DND-41 (cell line): ENCODE measurements around the gene VCAN.

Experiments used
- ATAC-seq: fragments of 200-7000 bp; cut with Tn5 transposase; 3 replicates; pipeline ENCODE4 v1.9.1; 2021; ENCODE audit warnings: low read depth; ENCODE audit not compliant: insufficient read depth
- DNase-seq: peaks from one replicate; pipeline ENCODE4 v3.0.0-alpha.2; 2020
- H2AFZ ChIP-seq: 2 replicates; pipeline ENCODE4 v1.6.0; 2012; ENCODE audit warnings: low read depth, low read length
- H3K27ac ChIP-seq: 2 replicates; pipeline ENCODE4 v1.5.1; 2012; ENCODE audit warnings: low read length, inconsistent platforms
- H3K27me3 ChIP-seq: fragments of 200-600 bp; sonication (generic); 2 replicates; pipeline ENCODE4 v1.6.0; 2012; ENCODE audit warnings: low read length, mild to moderate bottlenecking, inconsistent platforms; ENCODE audit not compliant: insufficient read depth, poor library complexity
- H3K36me3 ChIP-seq: 2 replicates; pipeline ENCODE4 v1.5.1; 2012; ENCODE audit warnings: low read length, inconsistent platforms; ENCODE audit not compliant: insufficient read depth
- H3K4me1 ChIP-seq: 2 replicates; pipeline ENCODE4 v1.5.1; 2012; ENCODE audit warnings: mild to moderate bottlenecking, low read length; ENCODE audit not compliant: insufficient read depth
- H3K4me2 ChIP-seq: 2 replicates; pipeline ENCODE4 v1.6.0; 2012; ENCODE audit warnings: mild to moderate bottlenecking, moderate library complexity, low read length, inconsistent platforms; ENCODE audit not compliant: insufficient read depth
- H3K4me3 ChIP-seq, 2 experiments: fragments of 200-600 bp in 1 of 2; shearing (Covaris generic) in 1 of 2; 2 replicates each; pipeline ENCODE4 v1.5.1; 2012 to 2016; ENCODE audit warnings: inconsistent platforms in 2 of 2, low read length in 2 of 2, mild to moderate bottlenecking in 2 of 2, low read depth in 1 of 2, moderate library complexity in 1 of 2
- H3K79me2 ChIP-seq: 2 replicates; pipeline ENCODE4 v1.6.0; 2012; ENCODE audit warnings: low read length, inconsistent platforms; ENCODE audit not compliant: insufficient read depth
- H3K9ac ChIP-seq: 2 replicates; pipeline ENCODE4 v1.6.0; 2012; ENCODE audit warnings: low read depth, mild to moderate bottlenecking, inconsistent platforms, low read length, moderate library complexity
- H3K9me3 ChIP-seq: 2 replicates; pipeline ENCODE4 v1.5.1; 2012; ENCODE audit warnings: low read length, moderate library complexity, mild to moderate bottlenecking, inconsistent platforms; ENCODE audit not compliant: insufficient read depth, severe bottlenecking
- H4K20me1 ChIP-seq: 2 replicates; pipeline ENCODE4 v1.6.0; 2012; ENCODE audit warnings: low read length; ENCODE audit not compliant: insufficient read depth
- CTCF ChIP-seq: IDR thresholded peaks from 2 replicates; pipeline ENCODE4 v1.5.1; 2012; ENCODE audit warnings: borderline replicate concordance, low read length, moderate library complexity, mild to moderate bottlenecking; ENCODE audit not compliant: poor library complexity, severe bottlenecking; ENCODE audit errors: extremely low read depth
- EZH2 ChIP-seq: IDR thresholded peaks from 3 replicates; pipeline ENCODE4 v1.6.1; 2012; ENCODE audit warnings: borderline replicate concordance, low read depth, mild to moderate bottlenecking, moderate library complexity, low read length, inconsistent platforms; ENCODE audit not compliant: severe bottlenecking

VCAN gene

GRCh38 chr5:83543898-83544297 lies 72.4 kb downstream of the VCAN start:
- Histone ChIP-seq H3K36me3 (no peaks in the 10 kb centered on the region), H3K27me3 (no peaks in the 10 kb centered on the region)
- ATAC-seq = no peak

GRCh38 chr5:83547161-83547560 lies 75.6 kb downstream of the VCAN start:
- Histone ChIP-seq H3K9me3 (no peaks in the 10 kb centered on the region), H3K27me3 (no peaks in the 10 kb centered on the region), H3K27ac (no peak overlapping the region), H3K36me3 (no peaks in the 10 kb centered on the region), H2AFZ (no peak overlapping the region), H3K4me3 (no peak overlapping the region), H3K4me2 (no peak overlapping the region), H3K4me1 (no peaks in the 10 kb centered on the region), H3K79me2 (no peaks in the 10 kb centered on the region), H3K9ac (no peak overlapping the region), H4K20me1 (no peaks in the 10 kb centered on the region)
- TF ChIP-seq CTCF (no peak), EZH2 (no peak)
- DNase-seq (no peak), ATAC-seq (no peak)

More at GRCh38 chr5:83543898-83544297, 72.4 kb downstream of the VCAN start:
- H4K20me1 ChIP-seq = no peaks in the 10 kb centered on the region
- no peak overlapping the region for H3K4me3 ChIP-seq
- H3K4me1 ChIP-seq = peaks cover 11% of the 10 kb centered on the region
- H3K9ac ChIP-seq = no peak overlapping the region
- H3K79me2 ChIP-seq = no peaks in the 10 kb centered on the region
- no peak overlapping the region for H2AFZ ChIP-seq
- TF ChIP-seq EZH2 = no peak
- TF ChIP-seq CTCF = no peak
- DNase-seq = no peak
- H3K4me2 ChIP-seq = no peak overlapping the region
- no peak overlapping the region for H3K27ac ChIP-seq
- no peaks in the 10 kb centered on the region for H3K9me3 ChIP-seq

GRCh38 chr5:83547889-83548288 lies 76.3 kb downstream of the VCAN start:
- H3K27me3 ChIP-seq = no peaks in the 10 kb centered on the region
- no peak overlapping the region for H3K27ac ChIP-seq
- H3K79me2 ChIP-seq = no peaks in the 10 kb centered on the region
- H2AFZ ChIP-seq = no peak overlapping the region
- no peak overlapping the region for H3K9ac ChIP-seq
- H4K20me1 ChIP-seq = no peaks in the 10 kb centered on the region
- H3K9me3 ChIP-seq = no peaks in the 10 kb centered on the region
- no peak overlapping the region for H3K4me3 ChIP-seq
- no peaks in the 10 kb centered on the region for H3K4me1 ChIP-seq
- ATAC-seq (no peak), DNase-seq (no peak)
- no peaks in the 10 kb centered on the region for H3K36me3 ChIP-seq
- TF ChIP-seq EZH2 (no peak), CTCF (no peak)
- H3K4me2 ChIP-seq = no peak overlapping the region

- TF ChIP-seq EZH2 = no peak
- no peak for TF ChIP-seq CTCF
- H3K79me2 ChIP-seq = no peaks in the 10 kb centered on the region
- ATAC-seq = no peak
- H3K9me3 ChIP-seq = no peaks in the 10 kb centered on the region
- H3K4me1 ChIP-seq = no peaks in the 10 kb centered on the region
- H3K36me3 ChIP-seq = no peaks in the 10 kb centered on the region
- no peaks in the 10 kb centered on the region for H4K20me1 ChIP-seq
- H3K9ac ChIP-seq = no peak overlapping the region
- no peak overlapping the region for H3K4me2 ChIP-seq
- H2AFZ ChIP-seq = no peak overlapping the region
- no peak overlapping the region for H3K27ac ChIP-seq
- H3K4me3 ChIP-seq = no peak overlapping the region
- no peaks in the 10 kb centered on the region for H3K27me3 ChIP-seq
- no peak for DNase-seq
Measured at GRCh38 chr5:83548581-83548980, 77.0 kb downstream of the VCAN start.
